Psoas muscle (tissue), 8 donors: Measurements from ENCODE around the gene JPH3. TPM values are rescaled to one million over a fixed set of nuclear protein-coding genes. Genes with fewer than 3 reads are reported as not detected.
"Not testable (repeated sequence)": the region's sequence is repeated elsewhere in the genome, so short reads cannot be mapped to it uniquely, and the experiment has no call there.

ENCODE experiments used
- ATAC-seq, 4 donors: fragments of 200-7000 bp; cut with Tn5 transposase; one replicate each; pipeline ENCODE4 v1.9.1; 2020; ENCODE audit warnings: moderate library complexity in 3 of 4, mild to moderate bottlenecking in 2 of 4
- DNase-seq, 2 donors: peaks; one replicate each; pipeline ENCODE4 v3.0.0-alpha.2; 2020
- H3K27ac ChIP-seq: fragments of 200-600 bp; one replicate; pipeline ENCODE4 v1.8.0; 2022
- H3K27me3 ChIP-seq, 3 donors: fragments of 200-600 bp in 1 of 3; one replicate each; pipeline versions ENCODE4 v1.6.1 to v1.8.0; 2013 to 2022; ENCODE audit warnings: low read length in 2 of 3, mild to moderate bottlenecking in 2 of 3, moderate library complexity in 1 of 3; ENCODE audit not compliant: insufficient read depth in 3 of 3
- H3K36me3 ChIP-seq, 2 donors: fragments of 200-600 bp in 1 of 2; one replicate each; pipeline versions ENCODE4 v1.6.1 to v1.8.0; 2013 to 2022; ENCODE audit warnings: low read depth in 1 of 2, mild to moderate bottlenecking in 1 of 2, moderate library complexity in 1 of 2; ENCODE audit not compliant: insufficient read depth in 1 of 2
- H3K4me1 ChIP-seq: fragments of 200-600 bp; one replicate; pipeline ENCODE4 v1.8.0; 2022
- H3K4me3 ChIP-seq: fragments of 200-600 bp; one replicate; pipeline ENCODE4 v1.8.0; 2022; ENCODE audit warnings: mild to moderate bottlenecking
- H3K9me3 ChIP-seq: fragments of 200-600 bp; one replicate; pipeline ENCODE4 v1.8.0; 2022
- WGBS, 3 donors: extraction: QIAGEN DNeasy Blood & Tissue Kit; methylation state at CpG; one replicate each; pipeline versions ENCODE4 v1.1.6 to v1.1.7; 2013; 5-methylcytosine and 5-hydroxymethylcytosine counted together
- intact Hi-C, 2 donors: fragments of 100-400 bp; cut with DNase I; formaldehyde crosslinking; loops; one replicate each; pipeline versions ENCODE4 v1.11.0 to v1.14.2; 2022
- polyA plus RNA-seq, 3 donors: library from polyadenylated mRNA; stranded (reverse); fragments of 200-250 nt; gene quantifications; one replicate each; pipeline ENCODE4 v1.2.3, GENCODE V29; 2013
- total RNA-seq, 4 donors: library from RNA; stranded (reverse); fragmentation: NEBNext Ultra II Directional in 2 of 4; extraction: Animal tissue kit (Norgen Biotek cat#: 25700) in 2 of 4; gene quantifications; one replicate each; pipeline versions ENCODE4 v1.2.1 to v1.2.4, GENCODE V29; 2021 to 2023
- TF ChIP-seq, protein P1 (sequence below): fragments of 200-600 bp; IDR thresholded peaks from one replicate; pipeline ENCODE4 v1.8.0; 2022; ENCODE audit warnings: antibody characterized with exemption
- donor health status: healthy with polysubstance abuse.
- donor health status: DM: no; HTN: no; CAD: no; lungs with moderate emphysema.
- donor health status: Bipolar disorder and iron deficiency.
- donor health status: healthy.
- donor health status: DM: yes; HTN: yes; CAD: no.
- donor health status: DM: no; HTN: no; CAD: no.
- donor health status: DM: no; HTN: no; CAD: no.
- donor health status: DM: yes; HTN: yes; CAD: no.

The JPH3 gene
- total and polyA plus RNA-seq, 7 donors, result 0.03 to 0.13 (median 0.04) TPM; not detected in 2

DNA sequence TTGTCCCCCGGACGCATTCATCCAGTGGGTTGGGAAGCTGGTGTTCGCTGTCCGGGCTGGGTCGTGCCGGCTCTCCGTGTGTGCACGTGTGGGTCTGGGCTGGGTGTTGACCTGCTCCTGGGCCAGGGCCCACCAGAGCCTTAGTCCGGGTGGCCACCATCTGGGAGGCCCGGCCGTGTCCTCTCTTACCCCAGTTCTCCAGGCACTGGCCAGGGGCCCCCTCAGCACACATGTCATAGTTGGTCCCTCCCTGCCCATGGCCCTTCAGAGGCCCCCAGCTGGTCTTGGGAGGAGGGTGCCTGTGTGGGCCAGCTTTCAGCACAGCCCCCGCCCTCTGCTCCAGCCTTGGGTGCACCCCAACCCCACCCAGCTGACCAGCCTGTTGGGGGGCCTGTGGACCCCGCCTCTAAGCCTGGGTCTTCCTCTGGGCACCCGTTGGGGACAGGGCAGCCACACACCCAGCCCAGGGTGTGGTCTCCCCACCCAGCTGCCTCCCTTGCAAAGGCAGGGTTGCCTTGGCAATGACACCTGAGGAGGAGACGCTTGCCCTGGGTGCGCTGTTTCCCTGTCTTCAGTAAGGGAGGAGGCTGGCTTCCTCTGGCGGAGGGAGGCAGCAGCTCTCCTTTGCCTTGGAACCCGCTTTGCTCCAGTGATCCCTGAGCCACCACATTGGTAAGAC is 77.4 kb downstream of the JPH3 start:
- no peaks in the 10 kb centered on the region for H3K4me1 ChIP-seq
- intact Hi-C loops, result no loop called here
- no peaks in the 10 kb centered on the region for H3K9me3 ChIP-seq
- whole genome bisulfite sequencing, 3 donors, result 68 to 70% (median 70%) methylated on average over 16 to 18 of the region's 18 CpGs
- ATAC-seq (no peak), DNase-seq (no peak)
- H3K27ac ChIP-seq, result no peak overlapping the region
- TF ChIP-seq, protein P1, sequence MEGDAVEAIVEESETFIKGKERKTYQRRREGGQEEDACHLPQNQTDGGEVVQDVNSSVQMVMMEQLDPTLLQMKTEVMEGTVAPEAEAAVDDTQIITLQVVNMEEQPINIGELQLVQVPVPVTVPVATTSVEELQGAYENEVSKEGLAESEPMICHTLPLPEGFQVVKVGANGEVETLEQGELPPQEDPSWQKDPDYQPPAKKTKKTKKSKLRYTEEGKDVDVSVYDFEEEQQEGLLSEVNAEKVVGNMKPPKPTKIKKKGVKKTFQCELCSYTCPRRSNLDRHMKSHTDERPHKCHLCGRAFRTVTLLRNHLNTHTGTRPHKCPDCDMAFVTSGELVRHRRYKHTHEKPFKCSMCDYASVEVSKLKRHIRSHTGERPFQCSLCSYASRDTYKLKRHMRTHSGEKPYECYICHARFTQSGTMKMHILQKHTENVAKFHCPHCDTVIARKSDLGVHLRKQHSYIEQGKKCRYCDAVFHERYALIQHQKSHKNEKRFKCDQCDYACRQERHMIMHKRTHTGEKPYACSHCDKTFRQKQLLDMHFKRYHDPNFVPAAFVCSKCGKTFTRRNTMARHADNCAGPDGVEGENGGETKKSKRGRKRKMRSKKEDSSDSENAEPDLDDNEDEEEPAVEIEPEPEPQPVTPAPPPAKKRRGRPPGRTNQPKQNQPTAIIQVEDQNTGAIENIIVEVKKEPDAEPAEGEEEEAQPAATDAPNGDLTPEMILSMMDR, result no peak
- H3K4me3 ChIP-seq, result no peak overlapping the region
- no peaks in the 10 kb centered on the region for H3K36me3 ChIP-seq
- peaks cover 0 to 49% (median 4%) of the 10 kb centered on the region in 3 donors for H3K27me3 ChIP-seq

DNA sequence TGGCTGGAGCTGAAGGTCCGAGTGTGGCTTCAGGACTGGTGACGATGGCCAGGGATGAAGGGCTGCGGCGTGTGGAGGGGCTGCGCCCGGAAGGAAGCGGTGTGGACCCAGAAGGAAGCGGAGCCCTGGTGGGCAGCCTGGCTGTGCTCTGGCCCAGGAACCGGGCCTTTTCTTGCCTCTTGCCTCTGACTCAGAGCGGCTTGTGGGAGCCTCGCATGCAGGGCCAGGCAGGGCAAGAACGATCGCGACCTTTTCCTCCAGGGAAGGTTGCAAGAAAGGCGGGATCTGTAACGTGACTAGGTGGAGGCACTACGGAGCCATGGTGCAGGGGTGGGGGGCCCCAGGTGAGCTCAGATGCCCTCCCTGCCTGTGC is 78.0 kb downstream of the JPH3 start:
- H3K27me3 ChIP-seq, result peaks cover 0 to 53% (median 2%) of the 10 kb centered on the region in 3 donors
- TF ChIP-seq, protein P1, result no peak

GRCh38 chr16:87681051-87681602 is 78.8 kb downstream of the JPH3 start:
- H3K36me3 ChIP-seq, intact Hi-C loops, DNase-seq, H3K4me1 ChIP-seq, H3K4me3 ChIP-seq, H3K27ac ChIP-seq, ATAC-seq, H3K9me3 ChIP-seq: not testable (repeated sequence)
- WGBS, 3 donors, result 92 to 94% (median 93%) methylated on average over 60 of the region's 60 CpGs
- peaks cover 0 to 54% (median 7%) of the 10 kb centered on the region in 3 donors for H3K27me3 ChIP-seq

More for the DNA sequence above, 78.0 kb downstream of the JPH3 start:
- intact Hi-C loops, result no loop called here
- ATAC-seq (no peak), DNase-seq (no peak)
- H3K4me1 ChIP-seq, result no peaks in the 10 kb centered on the region
- H3K27ac ChIP-seq, result no peak overlapping the region
- no peak overlapping the region for H3K4me3 ChIP-seq
- WGBS, 3 donors, result 71 to 75% (median 75%) methylated on average over 16 to 17 of the region's 17 CpGs
- no peaks in the 10 kb centered on the region for H3K9me3 ChIP-seq
- H3K36me3 ChIP-seq, result no peaks in the 10 kb centered on the region

DNA sequence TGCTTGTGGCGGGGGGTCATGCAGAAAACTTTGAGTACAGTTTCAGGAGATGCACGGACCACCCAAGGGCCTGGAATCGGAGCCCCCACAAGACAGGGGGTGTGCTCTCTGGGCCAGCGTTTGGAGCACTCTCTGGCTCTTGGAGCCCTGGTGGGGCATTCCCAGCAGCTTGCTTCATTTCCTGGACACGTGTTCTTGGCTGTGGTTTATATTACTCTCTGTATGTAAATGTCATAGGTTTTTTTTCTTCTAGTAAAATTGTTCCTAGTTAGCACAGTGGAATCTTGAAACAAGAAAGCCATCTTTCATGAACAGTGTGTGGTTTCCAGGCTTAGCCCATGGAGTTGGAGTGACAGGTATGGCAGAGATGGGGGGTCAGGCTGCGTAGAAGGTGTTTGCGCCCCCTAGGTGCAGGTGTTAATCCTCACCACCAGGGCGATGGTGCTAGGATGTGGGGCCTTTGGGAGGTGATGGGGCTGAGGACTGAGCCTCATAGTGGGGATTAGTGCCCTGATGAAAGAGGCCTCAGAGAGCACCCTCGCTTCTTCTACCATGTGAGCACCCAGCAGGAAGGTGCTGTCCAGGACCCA is 79.8 kb downstream of the JPH3 start:
- no peaks in the 10 kb centered on the region for H3K9me3 ChIP-seq
- TF ChIP-seq, protein P1, result no peak
- no peaks in the 10 kb centered on the region for H3K36me3 ChIP-seq
- DNase-seq (no peak), ATAC-seq (no peak)
- no peaks in the 10 kb centered on the region for H3K4me1 ChIP-seq
- intact Hi-C loops, result no loop called here
- peaks cover 0 to 59% (median 7%) of the 10 kb centered on the region in 3 donors for H3K27me3 ChIP-seq
- H3K4me3 ChIP-seq, result no peak overlapping the region
- WGBS, 3 donors, result 38 to 49% (median 45%) methylated on average over 8 to 9 of the region's 9 CpGs
- H3K27ac ChIP-seq, result no peak overlapping the region

- H3K36me3 ChIP-seq, result no peaks in the 10 kb centered on the region
- H3K27me3 ChIP-seq, result peaks cover 0 to 64% (median 7%) of the 10 kb centered on the region in 3 donors
- ATAC-seq, result no peak
- no peak overlapping the region for H3K4me3 ChIP-seq
- DNase-seq, result no peak
- TF ChIP-seq, protein P1, result no peak
- H3K4me1 ChIP-seq, result no peaks in the 10 kb centered on the region
- intact Hi-C loops, result no loop called here
- no peaks in the 10 kb centered on the region for H3K9me3 ChIP-seq
- WGBS, 3 donors, result 85 to 86% (median 85%) methylated on average over 17 to 18 of the region's 18 CpGs
- no peak overlapping the region for H3K27ac ChIP-seq
Observed at GRCh38 chr16:87682852-87683399, 80.6 kb downstream of the JPH3 start.
